GM12878 (cell line): Measurements from ENCODE around the gene SRSF12.

Experiments
- JUND ChIP-seq: IDR thresholded peaks from 2 replicates; pipeline ENCODE4 v1.6.1; 2012; ENCODE audit warnings: low read depth, mild to moderate bottlenecking, low read length, improper control_type of control experiment, moderate library complexity
- RB1 ChIP-seq: fragments of 450-650 bp; formaldehyde crosslinking; IDR thresholded peaks from 2 replicates; pipeline ENCODE4 v1.6.1; 2017; ENCODE audit warnings: mild to moderate bottlenecking, borderline replicate concordance
- SIN3A ChIP-seq: IDR thresholded peaks from 2 replicates; pipeline ENCODE4 v1.6.1; 2012; ENCODE audit warnings: low read depth, low read length, improper control_type of control experiment

DNA sequence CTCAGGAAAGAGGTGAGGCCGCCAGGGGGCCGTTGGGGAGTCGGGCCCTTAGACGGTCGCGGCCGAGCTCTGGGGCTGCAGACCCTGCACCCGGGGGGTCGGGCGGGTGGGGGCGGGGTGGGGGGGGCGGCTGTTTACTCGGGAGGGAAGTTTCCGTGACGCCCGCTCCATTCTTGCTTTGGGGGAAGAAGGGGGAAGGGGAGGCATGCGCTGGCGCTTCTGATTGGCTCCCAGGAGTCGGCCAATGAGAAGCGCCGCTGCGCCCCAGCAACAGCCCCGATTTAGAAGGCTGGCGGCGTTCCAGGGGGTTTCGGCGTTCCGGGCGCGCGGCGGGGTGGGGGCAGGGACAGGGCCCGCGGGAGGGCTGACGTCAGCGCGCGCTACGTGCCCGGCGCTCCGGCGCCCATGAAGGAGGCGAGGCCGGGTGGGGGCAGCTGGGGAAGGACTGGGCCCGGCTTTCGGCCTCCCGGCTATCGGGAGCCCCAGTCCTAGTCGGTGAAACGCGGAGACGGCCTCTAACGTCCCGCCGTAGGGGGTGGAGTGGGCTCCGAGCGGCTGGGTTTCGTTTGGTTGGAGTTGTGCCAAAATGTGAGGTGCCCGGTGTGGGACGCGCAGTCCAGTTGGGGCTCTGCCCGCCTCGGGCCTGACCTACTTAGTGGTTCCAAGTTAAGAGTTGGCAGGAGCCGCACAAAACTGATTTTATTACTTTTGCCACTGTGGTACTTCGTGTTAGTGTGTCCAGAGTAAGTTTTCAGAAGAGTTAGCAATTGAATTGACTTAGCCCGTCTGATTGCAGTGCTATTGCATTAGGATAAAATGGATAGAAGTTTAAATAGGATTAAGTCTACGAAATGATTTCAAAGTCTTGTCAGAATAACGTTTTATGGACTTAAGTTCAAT is 36.2 kb downstream of the SRSF12 start:
- peak; percentile 82; the same call in 1 of the 2 replicates for TF ChIP-seq SIN3A
- 0 out of 2 replicates have a peak, but pooled peaks have one; percentile 42 for TF ChIP-seq JUND
- peak; percentile 73; the same call in 1 of the 2 replicates for TF ChIP-seq RB1
